ENCODE measurements around the gene SLC25A47.
"Not testable (repeated sequence)": the region's sequence is repeated elsewhere in the genome, so short reads cannot be mapped to it uniquely, and the experiment has no call there.

Gene SLC25A47

GRCh38 chr14:100306101-100306997 lies 16.8 kb upstream of the SLC25A47 start, which contains the start of gene SLC25A29:
TSS of gene SLC25A29 (minus strand) at chr14:100306444. CDS start at chr14:100306232, 212 bp downstream.
- DNase-seq (ENCODE audit: low spot score): peak; percentile 62

GRCh38 chr14:100306998-100307765 lies 16.0 kb upstream of the SLC25A47 start:
- no peak for DNase-seq (ENCODE audit: low spot score)

GRCh38 chr14:100307766-100308426 lies 15.2 kb upstream of the SLC25A47 start:
- no peak for DNase-seq (ENCODE audit: low spot score)

GRCh38 chr14:100308427-100308792 lies 14.7 kb upstream of the SLC25A47 start:
- not testable (repeated sequence) for DNase-seq (ENCODE audit: low spot score)

- DNase-seq (ENCODE audit: low spot score): no peak
Observed at GRCh38 chr14:100309028-100309737, 14.0 kb upstream of the SLC25A47 start.

GRCh38 chr14:100312110-100312876 lies 10.8 kb upstream of the SLC25A47 start:
- not testable (repeated sequence) for DNase-seq (ENCODE audit: low spot score)

GRCh38 chr14:100312877-100313400 lies 10.2 kb upstream of the SLC25A47 start:
- DNase-seq (ENCODE audit: low spot score): no peak

GRCh38 chr14:100313464-100314230 lies 9.5 kb upstream of the SLC25A47 start:
- no peak for DNase-seq (ENCODE audit: low spot score)

GRCh38 chr14:100314724-100315123 lies 8.4 kb upstream of the SLC25A47 start:
- no peak for DNase-seq (ENCODE audit: low spot score)

- DNase-seq (ENCODE audit: low spot score): no peak
Observed at GRCh38 chr14:100317389-100317788, 5.8 kb upstream of the SLC25A47 start.

- DNase-seq (ENCODE audit: low spot score): peak; percentile 70
Observed at GRCh38 chr14:100317912-100318808, 5.0 kb upstream of the SLC25A47 start.

- no peak for DNase-seq (ENCODE audit: low spot score)
Observed at GRCh38 chr14:100320157-100320856, 2.8 kb upstream of the SLC25A47 start.

GRCh38 chr14:100321473-100322137 lies 1.5 kb upstream of the SLC25A47 start:
- DNase-seq (ENCODE audit: low spot score): no peak

- no peak for DNase-seq (ENCODE audit: low spot score)
Observed at GRCh38 chr14:100322138-100322957, 791 bp upstream of the SLC25A47 start.

- no peak for DNase-seq (ENCODE audit: low spot score)
Observed at GRCh38 chr14:100323942-100324307, 786 bp downstream of the SLC25A47 start.

- DNase-seq (ENCODE audit: low spot score): no peak
Observed at GRCh38 chr14:100325231-100325632, 2.1 kb downstream of the SLC25A47 start.

GRCh38 chr14:100325958-100326357 lies 2.8 kb downstream of the SLC25A47 start:
- no peak for DNase-seq (ENCODE audit: low spot score)
